ENCODE data around the gene MPZL1.

DNA sequence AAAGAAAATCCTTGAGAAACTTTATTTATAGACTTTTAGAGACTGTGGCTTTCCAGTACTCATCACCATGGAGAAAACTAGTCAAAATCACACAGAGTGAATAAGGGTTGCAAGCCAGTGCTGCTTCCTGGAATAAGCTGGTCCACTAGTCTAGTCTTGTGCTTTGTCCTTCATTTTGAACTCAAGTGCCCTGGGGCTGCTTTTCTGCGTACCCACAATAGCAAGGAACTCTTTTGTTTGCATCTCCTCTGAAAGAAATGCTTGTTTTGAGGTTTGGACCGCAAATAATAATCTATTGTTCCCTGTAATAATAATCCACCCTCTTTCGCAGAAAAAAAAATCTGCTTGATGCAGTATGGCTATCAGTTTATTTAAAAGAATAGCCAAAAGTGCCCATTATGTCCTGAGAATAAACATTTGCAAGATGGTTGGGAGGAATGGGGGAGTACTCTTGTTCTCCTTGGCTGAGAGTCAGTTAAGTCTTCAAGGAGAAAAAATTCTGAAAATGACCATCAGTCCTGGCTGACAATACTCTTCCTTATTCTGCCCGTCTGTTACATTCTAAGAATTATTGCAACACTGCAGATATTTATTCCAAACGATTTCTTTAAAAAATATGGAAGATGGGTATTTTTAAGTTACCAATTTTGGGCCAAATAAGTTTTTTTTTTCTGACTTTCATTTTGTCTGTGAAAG lies 41.9 kb downstream of the MPZL1 start:
- TF ChIP-seq, protein P1, sequence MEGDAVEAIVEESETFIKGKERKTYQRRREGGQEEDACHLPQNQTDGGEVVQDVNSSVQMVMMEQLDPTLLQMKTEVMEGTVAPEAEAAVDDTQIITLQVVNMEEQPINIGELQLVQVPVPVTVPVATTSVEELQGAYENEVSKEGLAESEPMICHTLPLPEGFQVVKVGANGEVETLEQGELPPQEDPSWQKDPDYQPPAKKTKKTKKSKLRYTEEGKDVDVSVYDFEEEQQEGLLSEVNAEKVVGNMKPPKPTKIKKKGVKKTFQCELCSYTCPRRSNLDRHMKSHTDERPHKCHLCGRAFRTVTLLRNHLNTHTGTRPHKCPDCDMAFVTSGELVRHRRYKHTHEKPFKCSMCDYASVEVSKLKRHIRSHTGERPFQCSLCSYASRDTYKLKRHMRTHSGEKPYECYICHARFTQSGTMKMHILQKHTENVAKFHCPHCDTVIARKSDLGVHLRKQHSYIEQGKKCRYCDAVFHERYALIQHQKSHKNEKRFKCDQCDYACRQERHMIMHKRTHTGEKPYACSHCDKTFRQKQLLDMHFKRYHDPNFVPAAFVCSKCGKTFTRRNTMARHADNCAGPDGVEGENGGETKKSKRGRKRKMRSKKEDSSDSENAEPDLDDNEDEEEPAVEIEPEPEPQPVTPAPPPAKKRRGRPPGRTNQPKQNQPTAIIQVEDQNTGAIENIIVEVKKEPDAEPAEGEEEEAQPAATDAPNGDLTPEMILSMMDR (IDR thresholded peaks at IDR 0.05), result no peak
- no peak for TF ChIP-seq POLR2A (IDR thresholded peaks at IDR 0.05)

Measured in testis (tissue), 2 donors.